Activated CD8-positive, alpha-beta T cell treated with anti-CD3 and anti-CD28 coated beads for 36 hours (primary cell): Measurements from ENCODE around the gene PARP1. TPM values are rescaled to one million over a fixed set of nuclear protein-coding genes. Genes with fewer than 3 reads are reported as not detected.

Experiments used
- ATAC-seq: fragments of 200-7000 bp; cut with Tn5 transposase; one replicate; pipeline ENCODE4 v1.10.0; 2021; ENCODE audit warnings: mild to moderate bottlenecking, moderate library complexity
- CTCF ChIA-PET: fragments of 350-600 bp; sonication (Branson Sonifier 250); formaldehyde crosslinking; loops from one replicate; lab custom pipeline; 2021; ENCODE audit warnings: antibody characterized with exemption; lab: Charles Lee
- POLR2A ChIA-PET: fragments of 350-600 bp; sonication (Branson Sonifier 250); formaldehyde crosslinking; loops from one replicate; lab custom pipeline; 2021; ENCODE audit warnings: antibody characterized with exemption; lab: Charles Lee
- DNase-seq: peaks from one replicate; pipeline ENCODE4 v3.0.0-alpha.2; 2020
- H3K27ac Mint-ChIP-seq: one replicate; pipeline ENCODE4 v1.8.0; 2021; ENCODE audit warnings: mild to moderate bottlenecking, mixed read lengths
- H3K27me3 Mint-ChIP-seq: one replicate; pipeline ENCODE4 v1.8.0; 2021; ENCODE audit warnings: mixed read lengths
- H3K36me3 Mint-ChIP-seq: one replicate; pipeline ENCODE4 v1.8.0; 2021; ENCODE audit warnings: low read depth, mixed read lengths
- H3K4me1 Mint-ChIP-seq: one replicate; pipeline ENCODE4 v1.8.0; 2021; ENCODE audit warnings: low read depth, mixed read lengths
- H3K4me3 Mint-ChIP-seq: one replicate; pipeline ENCODE4 v1.8.0; 2021; ENCODE audit warnings: mild to moderate bottlenecking, moderate library complexity, mixed read lengths
- H3K9me3 Mint-ChIP-seq: one replicate; pipeline ENCODE4 v1.8.0; 2021; ENCODE audit warnings: mixed read lengths
- intact Hi-C: fragments of 100-400 bp; cut with micrococcal nuclease; formaldehyde crosslinking; loops from one replicate; pipeline ENCODE4 v1.10.0; 2022
- total RNA-seq, 2 experiments: library from RNA; stranded (reverse); gene quantifications; one replicate each; pipeline ENCODE4 v1.2.3, GENCODE V29; 2021
- TF ChIP-seq, protein P1 (sequence below): fragments of 200-600 bp; IDR thresholded peaks from one replicate; pipeline ENCODE4 v1.8.0; 2022; ENCODE audit warnings: antibody characterized with exemption, mild to moderate bottlenecking

Gene PARP1
- total RNA-seq, 2 experiments from 2014 or later: 203 to 206 TPM

DNA sequence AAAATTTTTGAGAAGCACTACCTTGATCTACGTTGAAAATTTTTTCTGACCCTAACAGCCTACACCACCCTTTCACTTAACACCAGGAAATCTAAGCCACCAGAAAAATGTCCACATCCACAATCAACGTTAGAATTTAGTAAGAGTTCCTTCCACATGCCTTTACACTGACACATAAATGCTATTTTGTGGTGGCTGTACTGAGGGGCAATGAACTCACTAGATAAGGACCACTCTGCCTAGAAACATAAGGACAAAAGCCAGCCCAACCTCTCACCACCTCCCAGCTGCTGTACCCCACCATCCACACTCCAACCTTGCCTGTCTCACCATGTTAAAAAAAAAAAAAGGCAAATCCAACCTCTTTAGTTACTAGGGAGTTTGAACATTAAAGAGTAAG lies 29.8 kb downstream of the PARP1 start:
- ATAC-seq (no peak), DNase-seq (no peak)
- TF ChIP-seq, protein P1, sequence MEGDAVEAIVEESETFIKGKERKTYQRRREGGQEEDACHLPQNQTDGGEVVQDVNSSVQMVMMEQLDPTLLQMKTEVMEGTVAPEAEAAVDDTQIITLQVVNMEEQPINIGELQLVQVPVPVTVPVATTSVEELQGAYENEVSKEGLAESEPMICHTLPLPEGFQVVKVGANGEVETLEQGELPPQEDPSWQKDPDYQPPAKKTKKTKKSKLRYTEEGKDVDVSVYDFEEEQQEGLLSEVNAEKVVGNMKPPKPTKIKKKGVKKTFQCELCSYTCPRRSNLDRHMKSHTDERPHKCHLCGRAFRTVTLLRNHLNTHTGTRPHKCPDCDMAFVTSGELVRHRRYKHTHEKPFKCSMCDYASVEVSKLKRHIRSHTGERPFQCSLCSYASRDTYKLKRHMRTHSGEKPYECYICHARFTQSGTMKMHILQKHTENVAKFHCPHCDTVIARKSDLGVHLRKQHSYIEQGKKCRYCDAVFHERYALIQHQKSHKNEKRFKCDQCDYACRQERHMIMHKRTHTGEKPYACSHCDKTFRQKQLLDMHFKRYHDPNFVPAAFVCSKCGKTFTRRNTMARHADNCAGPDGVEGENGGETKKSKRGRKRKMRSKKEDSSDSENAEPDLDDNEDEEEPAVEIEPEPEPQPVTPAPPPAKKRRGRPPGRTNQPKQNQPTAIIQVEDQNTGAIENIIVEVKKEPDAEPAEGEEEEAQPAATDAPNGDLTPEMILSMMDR: no peak
- Mint-ChIP-seq H3K27ac (no peak overlapping the region), H3K9me3 (no peaks in the 10 kb centered on the region), H3K4me1 (peaks cover 11% of the 10 kb centered on the region), H3K27me3 (no peaks in the 10 kb centered on the region), H3K36me3 (peaks cover 65% of the 10 kb centered on the region), H3K4me3 (no peak overlapping the region)
- POLR2A ChIA-PET: no interaction called here
- CTCF ChIA-PET: no interaction called here
- intact Hi-C loops: no loop called here

DNA sequence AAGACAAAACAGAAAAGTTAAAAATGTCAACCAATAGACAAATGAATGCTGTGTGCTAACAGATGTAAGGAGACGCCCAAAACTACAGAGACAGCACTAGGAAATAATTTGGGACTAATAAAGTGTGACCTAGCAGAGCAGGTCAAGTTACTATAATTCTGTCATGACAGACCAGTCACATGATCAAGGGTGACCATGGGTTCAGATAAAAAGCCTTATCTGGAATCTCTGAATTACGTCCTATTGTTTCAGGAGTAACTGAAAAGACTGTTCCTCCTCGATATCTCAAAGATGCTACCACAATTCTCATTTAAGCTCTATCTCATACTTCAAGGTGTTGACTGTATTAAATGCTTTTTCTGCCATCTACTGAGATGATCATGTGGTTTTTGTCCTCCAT lies 31.6 kb downstream of the PARP1 start:
- Mint-ChIP-seq H3K27ac (no peak overlapping the region), H3K9me3 (no peaks in the 10 kb centered on the region), H3K27me3 (no peaks in the 10 kb centered on the region), H3K4me1 (peaks cover 11% of the 10 kb centered on the region), H3K4me3 (no peak overlapping the region), H3K36me3 (peaks cover 71% of the 10 kb centered on the region)
- CTCF ChIA-PET: no interaction called here
- ATAC-seq (no peak), DNase-seq (no peak)
- TF ChIP-seq, protein P1: no peak
- intact Hi-C loops: no loop called here
- POLR2A ChIA-PET: no interaction called here

DNA sequence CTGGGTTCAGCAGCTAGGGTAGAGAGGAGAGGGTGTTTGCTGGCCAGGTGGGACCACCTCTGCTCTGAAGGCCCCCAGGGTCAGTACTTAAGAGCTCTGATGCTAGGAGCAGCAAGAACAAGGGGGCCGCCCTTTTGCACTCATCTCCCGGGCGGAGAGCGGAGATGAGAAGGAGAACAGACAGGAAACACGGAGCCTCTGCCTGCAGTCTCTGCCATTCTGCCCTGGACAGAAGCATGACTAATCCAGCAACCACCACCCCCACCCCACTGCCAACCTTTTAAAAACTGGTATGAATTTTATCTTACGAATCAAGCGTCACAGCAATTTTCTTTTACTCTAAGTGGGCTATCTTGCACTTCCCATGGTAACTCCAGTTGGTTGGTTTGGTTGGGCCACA lies 34.5 kb downstream of the PARP1 start:
- DNase-seq (no peak), ATAC-seq (no peak)
- H3K4me3 Mint-ChIP-seq: no peak overlapping the region
- intact Hi-C loops: no loop called here
- H3K9me3 Mint-ChIP-seq: no peaks in the 10 kb centered on the region
- TF ChIP-seq, protein P1: no peak
- H3K27ac Mint-ChIP-seq: no peak overlapping the region
- no peaks in the 10 kb centered on the region for H3K27me3 Mint-ChIP-seq
- ChIA-PET CTCF (interaction anchor here (1.0 to 1.3 kb wide), 3 partner anchors 9 to 40 kb away, joined by 3 read pairs; no protein-coding TSS in a partner anchor), POLR2A (interaction anchor here (0.6 to 2.2 kb wide), 2 partner anchors 13 to 33 kb away, joined by 3 to 6 read pairs; no protein-coding TSS in a partner anchor)
- peaks cover 55% of the 10 kb centered on the region for H3K36me3 Mint-ChIP-seq
- H3K4me1 Mint-ChIP-seq: no peaks in the 10 kb centered on the region

DNA sequence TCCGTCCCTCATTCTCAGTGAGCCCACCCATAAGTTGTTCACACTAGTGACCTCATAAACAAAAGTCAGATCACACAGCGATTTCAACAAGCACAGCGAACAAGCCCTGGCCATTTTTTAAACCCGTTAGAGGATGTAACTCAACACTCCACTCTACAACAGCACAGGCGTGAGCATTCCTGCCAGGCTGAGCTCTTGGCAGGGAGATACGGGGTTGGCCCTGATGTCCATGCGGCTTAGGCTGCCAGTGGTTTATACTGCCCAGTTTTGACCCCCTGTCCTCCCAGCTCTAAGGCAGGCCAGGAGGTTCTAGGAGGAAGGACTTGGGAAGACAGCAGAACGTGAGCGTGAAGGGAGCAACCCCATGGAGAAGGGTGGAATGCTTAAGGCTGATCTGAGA lies 35.0 kb downstream of the PARP1 start:
- Mint-ChIP-seq H3K9me3 (no peaks in the 10 kb centered on the region), H3K4me3 (no peak overlapping the region), H3K27me3 (no peaks in the 10 kb centered on the region), H3K36me3 (peaks cover 53% of the 10 kb centered on the region), H3K27ac (no peak overlapping the region), H3K4me1 (no peaks in the 10 kb centered on the region)
- ATAC-seq (no peak), DNase-seq (no peak)
- CTCF ChIA-PET: interaction anchor here (1.3 kb wide), 1 partner anchor 40 kb away, joined by 3 read pairs; no protein-coding TSS in a partner anchor
- POLR2A ChIA-PET: interaction anchor here (0.6 to 2.2 kb wide), 2 partner anchors 13 to 32 kb away, joined by 3 to 6 read pairs; no protein-coding TSS in a partner anchor
- TF ChIP-seq, protein P1: no peak
- intact Hi-C loops: no loop called here

DNA sequence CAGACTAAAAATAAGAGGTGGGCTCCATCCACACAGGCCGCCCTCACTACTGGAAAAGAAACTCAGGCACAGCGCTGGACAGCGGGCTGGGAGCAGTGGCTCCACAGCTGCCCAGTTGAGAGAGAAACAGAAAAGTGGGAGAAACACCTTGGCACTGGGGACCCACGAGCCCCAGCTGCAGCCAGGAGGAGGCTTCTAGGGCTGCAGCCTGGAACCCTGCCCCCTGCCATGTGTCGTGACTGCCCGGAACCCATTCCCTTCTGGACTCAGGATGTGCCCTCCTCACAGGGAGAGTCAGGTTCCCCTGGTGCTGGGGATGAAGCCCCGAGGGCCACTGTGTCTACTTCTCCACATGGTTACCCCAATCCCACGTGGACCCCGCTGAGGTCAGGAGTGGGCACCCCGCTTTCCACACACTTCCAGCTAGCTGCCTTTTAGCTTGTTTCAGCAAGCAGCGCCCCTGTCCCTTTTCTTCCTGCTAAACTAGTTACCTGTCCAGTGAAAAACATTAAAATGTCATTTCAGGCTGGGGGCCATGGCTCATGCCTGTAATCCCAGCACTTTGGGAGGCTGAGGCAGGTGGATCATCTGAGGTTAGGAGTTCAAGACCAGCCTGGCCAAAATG lies 35.9 kb downstream of the PARP1 start:
- ChIA-PET CTCF (interaction anchor here (1.1 to 1.2 kb wide), 2 partner anchors 39 to 247 kb away, joined by 3 read pairs; no protein-coding TSS in a partner anchor), POLR2A (interaction anchor here (2.2 kb wide), 1 partner anchor 14 kb away, joined by 6 read pairs; no protein-coding TSS in a partner anchor)
- ATAC-seq (no peak), DNase-seq (no peak)
- Mint-ChIP-seq H3K27me3 (no peaks in the 10 kb centered on the region), H3K27ac (no peak overlapping the region), H3K4me3 (no peak overlapping the region), H3K36me3 (peaks cover 52% of the 10 kb centered on the region), H3K4me1 (no peaks in the 10 kb centered on the region), H3K9me3 (no peaks in the 10 kb centered on the region)
- intact Hi-C loops: no loop called here
- TF ChIP-seq, protein P1: no peak
